Fibroblast of mammary gland (primary cell): ENCODE measurements around the gene HK3.

Experiments
- DNase-seq: peaks from one replicate; pipeline ENCODE4 v3.0.0-alpha.2; 2010; ENCODE audit warnings: low read depth
- H3K4me3 ChIP-seq: 2 replicates; pipeline ENCODE4 v1.5.1; 2011; ENCODE audit warnings: low read depth, mild to moderate bottlenecking, low read length, moderate library complexity; ENCODE audit not compliant: control insufficient read depth
- TF ChIP-seq, protein P1 (sequence below): conservative IDR thresholded peaks from 2 replicates; pipeline ENCODE4 v1.5.1; 2011; ENCODE audit warnings: low read depth, low read length, inconsistent platforms; ENCODE audit not compliant: control insufficient read depth, insufficient read depth

Gene HK3, protein sequence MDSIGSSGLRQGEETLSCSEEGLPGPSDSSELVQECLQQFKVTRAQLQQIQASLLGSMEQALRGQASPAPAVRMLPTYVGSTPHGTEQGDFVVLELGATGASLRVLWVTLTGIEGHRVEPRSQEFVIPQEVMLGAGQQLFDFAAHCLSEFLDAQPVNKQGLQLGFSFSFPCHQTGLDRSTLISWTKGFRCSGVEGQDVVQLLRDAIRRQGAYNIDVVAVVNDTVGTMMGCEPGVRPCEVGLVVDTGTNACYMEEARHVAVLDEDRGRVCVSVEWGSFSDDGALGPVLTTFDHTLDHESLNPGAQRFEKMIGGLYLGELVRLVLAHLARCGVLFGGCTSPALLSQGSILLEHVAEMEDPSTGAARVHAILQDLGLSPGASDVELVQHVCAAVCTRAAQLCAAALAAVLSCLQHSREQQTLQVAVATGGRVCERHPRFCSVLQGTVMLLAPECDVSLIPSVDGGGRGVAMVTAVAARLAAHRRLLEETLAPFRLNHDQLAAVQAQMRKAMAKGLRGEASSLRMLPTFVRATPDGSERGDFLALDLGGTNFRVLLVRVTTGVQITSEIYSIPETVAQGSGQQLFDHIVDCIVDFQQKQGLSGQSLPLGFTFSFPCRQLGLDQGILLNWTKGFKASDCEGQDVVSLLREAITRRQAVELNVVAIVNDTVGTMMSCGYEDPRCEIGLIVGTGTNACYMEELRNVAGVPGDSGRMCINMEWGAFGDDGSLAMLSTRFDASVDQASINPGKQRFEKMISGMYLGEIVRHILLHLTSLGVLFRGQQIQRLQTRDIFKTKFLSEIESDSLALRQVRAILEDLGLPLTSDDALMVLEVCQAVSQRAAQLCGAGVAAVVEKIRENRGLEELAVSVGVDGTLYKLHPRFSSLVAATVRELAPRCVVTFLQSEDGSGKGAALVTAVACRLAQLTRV

DNA sequence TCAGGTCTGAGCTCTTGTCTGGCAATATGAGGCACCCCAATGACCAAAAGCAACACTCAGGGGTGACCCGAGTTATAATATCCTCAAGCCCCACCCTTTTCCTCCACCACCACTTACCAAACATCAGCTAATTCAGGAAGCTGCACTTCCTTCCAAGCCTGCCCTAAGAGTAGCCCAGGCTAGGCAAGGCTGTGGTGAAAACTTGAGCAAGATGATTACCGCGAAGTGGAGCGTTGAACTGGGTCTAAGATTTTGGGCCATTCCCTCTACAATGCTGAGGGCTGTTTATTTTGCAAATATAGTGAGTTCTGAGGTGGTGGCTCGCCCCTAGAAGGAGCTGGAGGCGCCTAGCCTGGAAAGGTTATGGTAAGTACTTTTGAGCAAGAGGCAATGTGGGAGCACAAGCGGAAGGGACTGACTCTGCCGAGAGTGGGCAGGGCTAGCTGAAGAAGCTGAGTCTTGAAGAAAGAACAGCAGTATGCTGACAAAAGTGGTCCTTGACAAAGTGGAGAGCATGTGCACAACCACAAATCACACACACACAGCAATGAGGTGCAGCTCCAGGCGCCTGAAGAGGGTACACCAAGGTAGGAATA is at the start of gene HK3:
HK3 (minus strand) TSS at position 51 of the 596 bp plus-strand sequence. CDS start 3,187 bp downstream, outside the sequence.
- DNase-seq = no peak
- TF ChIP-seq, protein P1, sequence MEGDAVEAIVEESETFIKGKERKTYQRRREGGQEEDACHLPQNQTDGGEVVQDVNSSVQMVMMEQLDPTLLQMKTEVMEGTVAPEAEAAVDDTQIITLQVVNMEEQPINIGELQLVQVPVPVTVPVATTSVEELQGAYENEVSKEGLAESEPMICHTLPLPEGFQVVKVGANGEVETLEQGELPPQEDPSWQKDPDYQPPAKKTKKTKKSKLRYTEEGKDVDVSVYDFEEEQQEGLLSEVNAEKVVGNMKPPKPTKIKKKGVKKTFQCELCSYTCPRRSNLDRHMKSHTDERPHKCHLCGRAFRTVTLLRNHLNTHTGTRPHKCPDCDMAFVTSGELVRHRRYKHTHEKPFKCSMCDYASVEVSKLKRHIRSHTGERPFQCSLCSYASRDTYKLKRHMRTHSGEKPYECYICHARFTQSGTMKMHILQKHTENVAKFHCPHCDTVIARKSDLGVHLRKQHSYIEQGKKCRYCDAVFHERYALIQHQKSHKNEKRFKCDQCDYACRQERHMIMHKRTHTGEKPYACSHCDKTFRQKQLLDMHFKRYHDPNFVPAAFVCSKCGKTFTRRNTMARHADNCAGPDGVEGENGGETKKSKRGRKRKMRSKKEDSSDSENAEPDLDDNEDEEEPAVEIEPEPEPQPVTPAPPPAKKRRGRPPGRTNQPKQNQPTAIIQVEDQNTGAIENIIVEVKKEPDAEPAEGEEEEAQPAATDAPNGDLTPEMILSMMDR = no peak
- H3K4me3 ChIP-seq = no peak within 1 kb of the TSS

DNA sequence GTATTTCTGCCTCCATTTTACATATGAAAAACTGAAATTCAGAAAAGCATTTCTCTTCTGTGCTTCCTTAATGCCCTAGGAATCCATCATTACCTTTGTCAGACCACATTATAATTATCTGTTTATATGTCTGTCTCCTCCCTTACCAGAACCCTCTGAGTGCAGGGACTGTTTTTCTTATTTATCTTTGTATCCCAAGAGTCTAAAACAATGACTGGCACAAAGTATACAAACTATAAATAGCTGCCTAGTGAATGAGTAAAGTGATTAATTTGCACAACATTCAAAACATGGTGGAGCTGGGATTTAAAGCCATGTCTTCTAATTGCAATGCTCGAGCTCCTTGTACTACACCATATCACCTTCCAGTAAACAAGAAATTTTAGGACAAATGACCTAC is 49.3 kb upstream of the HK3 start:
- no peak overlapping the region for H3K4me3 ChIP-seq
- TF ChIP-seq, protein P1 = no peak
- no peak for DNase-seq

DNA sequence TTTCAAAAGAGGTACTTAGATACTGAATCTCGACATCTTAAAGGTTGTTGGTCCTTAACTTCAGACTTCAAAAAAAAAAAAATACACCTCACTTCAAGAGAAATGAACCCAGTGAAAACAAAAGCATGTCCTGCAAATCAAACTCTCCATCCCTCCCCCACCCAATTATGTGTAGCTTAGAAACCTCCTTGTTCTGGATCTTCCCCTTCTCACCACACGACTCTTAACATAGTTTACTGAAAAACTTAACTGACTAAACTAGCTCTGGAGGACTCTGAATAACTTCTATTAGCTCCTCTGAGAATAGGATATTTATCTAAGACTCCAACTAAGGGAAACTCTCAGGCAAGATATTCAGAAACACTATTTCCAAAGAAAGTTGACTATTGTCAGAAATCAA is 48.7 kb upstream of the HK3 start:
- TF ChIP-seq, protein P1 = no peak
- H3K4me3 ChIP-seq = no peak overlapping the region
- no peak for DNase-seq

DNA sequence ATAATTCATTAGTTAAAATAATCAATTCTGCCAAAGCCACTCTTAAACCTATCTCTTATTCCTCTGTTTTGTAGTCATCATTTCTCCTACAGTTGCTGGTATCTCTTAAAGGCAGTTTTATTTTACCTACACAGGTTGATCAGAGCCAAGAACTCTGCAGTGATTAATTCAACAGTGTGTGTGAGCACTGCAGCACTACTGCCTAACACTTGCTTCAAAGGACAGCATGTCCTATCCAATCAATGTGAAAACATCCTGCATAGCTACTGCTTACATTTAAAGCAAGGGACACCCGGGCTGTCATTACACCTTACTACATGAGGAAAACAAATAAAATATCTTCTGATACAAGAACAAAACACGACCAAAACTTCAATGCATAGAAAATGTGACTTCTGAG is 45.1 kb upstream of the HK3 start:
- no peak overlapping the region for H3K4me3 ChIP-seq
- DNase-seq = no peak
- TF ChIP-seq, protein P1 = no peak

DNA sequence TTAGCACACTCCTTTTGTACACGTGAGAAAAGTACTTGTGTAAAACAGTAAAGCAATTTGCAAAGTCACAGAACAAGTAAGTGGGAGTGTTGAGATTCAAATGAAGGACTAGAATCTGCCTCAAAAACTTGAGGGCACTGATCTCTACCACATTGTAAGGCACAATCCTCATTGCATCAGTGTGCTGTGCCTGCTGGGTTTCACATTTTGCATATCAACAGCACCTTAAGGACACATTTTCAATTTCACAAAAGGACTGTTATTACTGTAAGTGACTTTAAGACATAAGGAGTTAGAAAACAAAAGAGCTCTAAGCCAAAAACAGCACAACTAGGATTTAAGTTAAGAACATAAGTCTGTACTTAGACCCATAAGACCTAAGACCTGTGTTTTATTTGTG is 44.7 kb upstream of the HK3 start:
- TF ChIP-seq, protein P1 = no peak
- no peak for DNase-seq
- H3K4me3 ChIP-seq = no peak overlapping the region

DNA sequence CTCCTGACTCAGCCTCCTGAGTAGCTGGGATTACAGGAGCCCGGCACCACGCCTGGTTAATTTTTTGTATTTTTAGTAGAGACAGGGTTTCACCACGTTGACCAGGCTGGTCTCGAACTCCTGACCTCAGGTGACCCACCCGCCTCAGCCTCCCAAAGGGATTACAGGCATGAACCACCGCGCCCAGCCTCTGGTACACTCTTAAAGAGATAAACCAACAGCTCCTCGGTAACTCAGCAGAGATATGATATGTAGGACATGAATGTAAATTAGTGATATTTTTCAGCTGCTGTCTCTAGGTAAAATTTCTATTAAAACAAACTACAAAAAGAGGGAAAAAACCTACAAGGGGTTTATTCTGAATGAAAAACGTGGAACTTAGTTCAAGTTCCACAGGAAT is 42.8 kb upstream of the HK3 start:
- no peak overlapping the region for H3K4me3 ChIP-seq
- DNase-seq = no peak
- TF ChIP-seq, protein P1 = no peak
